ENCODE measurements around the gene RORB. TPM values are rescaled to one million over a fixed set of nuclear protein-coding genes. Genes with fewer than 3 reads are reported as not detected.

The RORB gene
- under 1 TPM in 2 of 3 donors, not detected in 1; 0.19 to 0.66 TPM for total RNA-seq
- long read RNA-seq, donor 1, result 0 reads
- long read RNA-seq, donor 2, result 0 reads

- ATAC-seq (peak; percentile 77), DNase-seq (peak; percentile 21 to 55 (median 53))
- Histone ChIP-seq H3K4me1 (ENCODE audit: low read depth) (no peaks in the 10 kb centered on the region), H3K36me3 (ENCODE audit: low read depth) (no peaks in the 10 kb centered on the region), H3K4me3 (no peak within 1 kb of the TSS), H3K9me3 (no peaks in the 10 kb centered on the region)
- intact Hi-C loops (cut with DNase I, micrococcal nuclease), result no loop called here
- TF ChIP-seq CTCF (IDR thresholded peaks at IDR 0.05), result no peak
These were observed at the start of gene RORB for GRCh38 chr9:74496819-74497747. RORB (plus strand) TSS chr9:74497335; CDS start chr9:74497977, 642 bp downstream.

- intact Hi-C loops (cut with DNase I, micrococcal nuclease), result no loop called here
- Histone ChIP-seq H3K4me3 (no peak overlapping the region), H3K4me1 (ENCODE audit: low read depth) (no peaks in the 10 kb centered on the region), H3K9me3 (no peaks in the 10 kb centered on the region), H3K36me3 (ENCODE audit: low read depth) (no peaks in the 10 kb centered on the region)
- no peak for DNase-seq
- ATAC-seq, result no peak
- TF ChIP-seq CTCF (IDR thresholded peaks at IDR 0.05), result no peak
These were observed 49.5 kb upstream of the RORB start for GRCh38 chr9:74447451-74448193.

GRCh38 chr9:74449060-74449459 is 48.1 kb upstream of the RORB start:
- DNase-seq (no peak), ATAC-seq (no peak)
- Histone ChIP-seq H3K36me3 (ENCODE audit: low read depth) (no peaks in the 10 kb centered on the region), H3K4me1 (ENCODE audit: low read depth) (no peaks in the 10 kb centered on the region), H3K4me3 (no peak overlapping the region), H3K9me3 (no peaks in the 10 kb centered on the region)
- intact Hi-C loops (cut with DNase I, micrococcal nuclease), result no loop called here
- TF ChIP-seq CTCF (IDR thresholded peaks at IDR 0.05), result no peak

- Histone ChIP-seq H3K36me3 (ENCODE audit: low read depth) (no peaks in the 10 kb centered on the region), H3K4me1 (ENCODE audit: low read depth) (no peaks in the 10 kb centered on the region), H3K4me3 (no peak overlapping the region), H3K9me3 (no peaks in the 10 kb centered on the region)
- intact Hi-C loops (cut with DNase I, micrococcal nuclease), result no loop called here
- DNase-seq, result no peak
- no peak for ATAC-seq
- TF ChIP-seq CTCF (IDR thresholded peaks at IDR 0.05), result no peak
These were observed 38.3 kb upstream of the RORB start for GRCh38 chr9:74458832-74459231.

- DNase-seq (no peak), ATAC-seq (no peak)
- no peaks in the 10 kb centered on the region for H3K4me1 ChIP-seq (ENCODE audit: low read depth)
- intact Hi-C loops (cut with DNase I, micrococcal nuclease), result no loop called here
- no peaks in the 10 kb centered on the region for H3K36me3 ChIP-seq (ENCODE audit: low read depth)
- H3K4me3 ChIP-seq, result no peak overlapping the region
- no peak for TF ChIP-seq CTCF (IDR thresholded peaks at IDR 0.05)
- H3K9me3 ChIP-seq, result no peaks in the 10 kb centered on the region
These were observed 33.3 kb upstream of the RORB start for GRCh38 chr9:74463825-74464224.

All from mucosa of descending colon (tissue), 3 donors.